Activated CD8-positive, alpha-beta memory T cell treated with anti-CD3 and anti-CD28 coated beads, Interleukin-2, amount 50 U/mL, for 1 hour (primary cell): ENCODE results near the gene ERMARD.

Source experiments
- DNase-seq: peaks from one replicate; pipeline ENCODE4 v3.0.0-alpha.2; 2020; ENCODE audit errors: extremely low read depth

ERMARD gene

DNA sequence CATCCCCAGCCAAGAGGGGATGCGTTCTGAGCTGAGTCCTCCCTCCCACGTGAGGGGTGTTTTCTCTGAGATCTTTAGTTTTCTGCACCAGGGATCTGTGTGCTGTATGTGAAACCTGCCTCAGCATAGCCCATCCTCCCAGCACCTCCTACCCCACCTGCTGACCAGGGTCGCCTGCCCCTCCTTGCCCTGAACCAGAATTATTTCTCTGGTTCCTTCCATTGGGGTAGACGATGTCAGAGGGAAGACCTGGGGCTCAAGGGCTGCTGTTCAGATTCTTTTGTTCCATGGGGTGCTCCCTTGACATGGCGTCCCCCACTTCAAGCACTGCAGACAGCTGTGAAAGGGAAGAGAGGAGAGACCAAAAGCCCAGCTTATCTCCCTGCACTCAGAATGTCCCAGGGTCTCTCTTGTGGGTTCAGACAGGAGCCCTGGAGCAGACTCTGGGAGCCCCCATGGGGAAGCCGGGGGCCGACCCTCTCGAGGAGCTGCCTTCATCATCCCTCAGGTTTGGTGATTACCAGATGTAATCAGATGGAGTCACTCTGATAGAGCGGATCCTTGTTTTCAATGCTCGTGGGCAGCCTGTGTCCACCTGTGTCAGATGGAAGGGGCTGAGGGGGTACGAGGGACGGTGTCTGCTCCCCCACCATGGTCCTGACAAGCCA is 74.3 kb downstream of the ERMARD start:
- DNase-seq = no peak

GRCh38 chr6:169826697-169827096 is 75.3 kb downstream of the ERMARD start:
- DNase-seq = no peak

GRCh38 chr6:169827290-169827717 is 75.9 kb downstream of the ERMARD start:
- no peak for DNase-seq

DNA sequence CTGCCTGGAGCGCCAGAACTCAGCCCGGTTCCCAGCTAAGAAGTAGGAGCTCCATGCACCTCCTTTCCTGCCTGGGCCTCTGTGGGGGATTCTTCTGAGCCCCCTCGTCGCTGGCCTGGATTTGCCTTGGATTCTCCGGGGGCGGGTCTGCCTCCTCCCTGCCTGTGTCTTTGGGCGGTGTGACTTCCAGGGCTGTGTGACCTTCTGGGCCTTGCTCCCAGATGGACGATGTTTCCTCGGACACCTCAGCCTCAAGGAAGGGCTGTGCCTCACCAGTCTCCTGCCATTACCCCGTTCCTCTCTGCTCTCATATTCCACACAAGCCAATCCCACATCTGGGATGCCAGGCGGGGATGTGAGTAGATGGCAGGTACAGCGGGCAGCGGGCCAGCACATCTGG is 76.8 kb downstream of the ERMARD start:
- no peak for DNase-seq

DNA sequence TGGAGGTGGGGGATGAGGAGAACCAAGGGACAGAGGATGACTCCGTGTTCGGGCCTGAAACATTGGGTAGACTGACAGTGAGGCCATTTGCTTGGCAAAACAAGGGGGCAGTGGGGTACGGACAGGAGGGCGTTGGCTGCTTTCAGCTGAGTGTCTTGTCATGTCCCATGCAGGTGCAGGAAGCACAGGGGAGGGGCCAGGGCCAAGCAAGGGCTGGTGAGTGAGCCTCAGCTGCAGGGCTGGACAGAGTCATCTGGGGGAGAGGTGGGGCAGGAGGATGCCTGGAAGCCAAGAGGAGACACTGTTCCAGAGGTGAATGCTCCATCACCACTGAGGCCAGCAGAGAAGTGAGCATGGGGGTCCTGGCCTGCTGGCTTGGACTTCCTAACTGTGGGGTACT is 78.4 kb downstream of the ERMARD start:
- no peak for DNase-seq

DNA sequence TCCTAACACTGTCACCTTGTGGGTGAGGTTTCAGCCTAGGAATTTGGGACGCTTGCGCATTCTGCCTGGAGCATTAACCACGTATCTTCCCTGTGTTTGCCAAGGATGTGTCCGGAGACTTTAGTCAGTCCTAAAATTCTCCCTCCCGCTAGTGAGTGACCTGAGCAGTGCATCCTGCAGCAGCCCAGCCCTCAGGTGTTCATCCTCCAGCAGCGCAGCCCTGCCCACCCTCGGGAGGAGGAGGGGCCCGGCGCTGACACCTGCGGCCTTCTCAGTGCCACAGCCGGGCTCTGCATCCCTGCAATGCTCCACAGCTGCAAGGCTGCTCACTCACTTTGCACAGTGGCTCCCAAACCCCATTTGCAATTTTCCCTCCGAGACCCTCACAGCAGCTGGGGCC is 79.5 kb downstream of the ERMARD start:
- DNase-seq = no peak
